GM06990 (cell line): ENCODE measurements around the gene RAB11FIP5.

Experiments
- DNase-seq: peaks from one replicate; pipeline ENCODE4 v3.0.0-alpha.2; 2011; ENCODE audit not compliant: insufficient read length; ENCODE audit errors: extremely low read depth
- H3K27me3 ChIP-seq: replicated peaks from 2 replicates; pipeline ENCODE4 v1.6.0; 2011; ENCODE audit warnings: low read length; ENCODE audit not compliant: control insufficient read depth, insufficient read depth
- H3K36me3 ChIP-seq: 2 replicates; pipeline ENCODE4 v1.5.1; 2011; ENCODE audit warnings: low read length; ENCODE audit not compliant: control insufficient read depth, insufficient read depth
- H3K4me3 ChIP-seq: replicated peaks from 2 replicates; pipeline ENCODE4 v1.5.1; 2011; ENCODE audit warnings: low read depth, mild to moderate bottlenecking, control low read depth, low read length
- CTCF ChIP-seq: IDR thresholded peaks from 2 replicates; pipeline ENCODE4 v1.5.1; 2011; ENCODE audit warnings: low read length, control low read depth, mild to moderate bottlenecking, inconsistent platforms; ENCODE audit not compliant: insufficient read depth, poor library complexity, severe bottlenecking

RAB11FIP5 gene

GRCh38 chr2:73112913-73113854 lies at the start of gene RAB11FIP5:
TSS of gene RAB11FIP5 (minus strand) at chr2:73112948. CDS start at chr2:73112777, 171 bp downstream.
- no peak for TF ChIP-seq CTCF
- peak within 1 kb of the TSS; percentile 56 for H3K4me3 ChIP-seq
- DNase-seq, result peak; percentile 56
- peaks cover 3% of the 10 kb centered on the region for H3K27me3 ChIP-seq
- H3K36me3 ChIP-seq, result no peaks in the 10 kb centered on the region

- no peak for DNase-seq
- no peak overlapping the region for H3K4me3 ChIP-seq
- peak; percentile 50 for TF ChIP-seq CTCF
- H3K27me3 ChIP-seq, result peaks cover 1% of the 10 kb centered on the region; the same call in 1 of the 2 replicates
- no peaks in the 10 kb centered on the region for H3K36me3 ChIP-seq
These were observed 43.9 kb upstream of the RAB11FIP5 start for GRCh38 chr2:73156539-73157124.

GRCh38 chr2:73142937-73143336 lies 30.2 kb upstream of the RAB11FIP5 start:
- H3K4me3 ChIP-seq, result no peak overlapping the region
- DNase-seq, result no peak
- no peak for TF ChIP-seq CTCF
- H3K36me3 ChIP-seq, result no peaks in the 10 kb centered on the region
- no peaks in the 10 kb centered on the region; the same call in 1 of the 2 replicates for H3K27me3 ChIP-seq

GRCh38 chr2:73141896-73142295 lies 29.1 kb upstream of the RAB11FIP5 start:
- Histone ChIP-seq H3K36me3 (no peaks in the 10 kb centered on the region), H3K4me3 (no peak overlapping the region), H3K27me3 (no peaks in the 10 kb centered on the region; the same call in 1 of the 2 replicates)
- DNase-seq, result no peak
- no peak for TF ChIP-seq CTCF

GRCh38 chr2:73135236-73135635 lies 22.5 kb upstream of the RAB11FIP5 start:
- TF ChIP-seq CTCF, result no peak
- Histone ChIP-seq H3K4me3 (no peak overlapping the region), H3K36me3 (no peaks in the 10 kb centered on the region), H3K27me3 (no peaks in the 10 kb centered on the region; the same call in 1 of the 2 replicates)
- no peak for DNase-seq
